HG03354 (cell line): ENCODE measurements around the gene PRR5.
A peak's percentile ranks its signal among the peaks of the same experiment; 100 is the strongest.
"Not testable (repeated sequence)": the region's sequence is repeated elsewhere in the genome, so short reads cannot be mapped to it uniquely, and the experiment has no call there.

Experiments used
- ATAC-seq: cut with Tn5 transposase; IDR thresholded peaks from one replicate; pipeline ENCODE4 v1.9.1; 2021; ENCODE audit warnings: mild to moderate bottlenecking; ENCODE audit not compliant: unreplicated experiment, poor library complexity, severe bottlenecking

The PRR5 gene

GRCh38 chr22:44701824-44702478 is at the start of gene PRR5:
Gene PRR5 (plus strand): TSS chr22:44702204. CDS start chr22:44702475, 271 bp downstream.
- ATAC-seq = peak; percentile 71

DNA sequence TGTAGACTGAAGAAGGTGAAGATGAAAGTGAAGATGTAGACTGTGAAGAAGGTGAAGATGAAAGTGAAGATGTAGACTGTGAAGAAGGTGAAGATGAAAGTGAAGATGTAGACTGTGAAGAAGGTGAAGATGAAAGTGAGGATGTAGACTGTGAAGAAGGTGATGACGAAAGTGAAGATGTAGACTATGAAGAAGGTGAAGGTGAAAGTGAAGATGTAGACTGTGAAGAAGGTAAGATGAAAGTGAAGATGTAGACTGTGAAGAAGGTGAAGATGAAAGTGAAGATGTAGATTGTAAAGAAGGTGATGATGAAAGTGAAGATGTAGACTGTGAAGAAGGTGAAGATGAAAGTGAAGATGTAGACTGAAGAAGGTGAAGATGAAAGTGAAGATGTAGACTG is 49.1 kb upstream of the PRR5 start:
- ATAC-seq = not testable (repeated sequence)

- ATAC-seq = no peak
Measured at GRCh38 chr22:44658311-44658953, 43.6 kb upstream of the PRR5 start.

DNA sequence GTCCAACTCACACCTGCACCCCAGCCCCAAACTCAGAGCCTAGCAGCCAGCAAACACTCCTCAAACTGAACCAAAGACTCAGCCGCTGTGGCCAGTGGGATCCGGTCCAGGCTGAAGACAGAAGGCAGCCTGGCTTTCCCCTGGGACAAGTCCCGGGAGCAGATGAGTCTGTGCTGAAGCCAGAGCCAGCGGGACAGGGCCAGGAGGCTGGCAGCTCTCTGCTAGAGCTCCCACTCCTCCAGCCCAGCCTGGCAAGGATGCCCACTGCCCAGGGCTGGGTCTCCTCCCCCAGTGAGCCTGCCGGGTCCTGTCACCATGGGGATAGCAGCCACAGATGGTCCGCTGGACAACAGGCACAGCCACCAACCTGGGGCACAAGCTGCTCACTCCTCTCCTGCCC is 42.9 kb upstream of the PRR5 start:
- ATAC-seq = no peak

DNA sequence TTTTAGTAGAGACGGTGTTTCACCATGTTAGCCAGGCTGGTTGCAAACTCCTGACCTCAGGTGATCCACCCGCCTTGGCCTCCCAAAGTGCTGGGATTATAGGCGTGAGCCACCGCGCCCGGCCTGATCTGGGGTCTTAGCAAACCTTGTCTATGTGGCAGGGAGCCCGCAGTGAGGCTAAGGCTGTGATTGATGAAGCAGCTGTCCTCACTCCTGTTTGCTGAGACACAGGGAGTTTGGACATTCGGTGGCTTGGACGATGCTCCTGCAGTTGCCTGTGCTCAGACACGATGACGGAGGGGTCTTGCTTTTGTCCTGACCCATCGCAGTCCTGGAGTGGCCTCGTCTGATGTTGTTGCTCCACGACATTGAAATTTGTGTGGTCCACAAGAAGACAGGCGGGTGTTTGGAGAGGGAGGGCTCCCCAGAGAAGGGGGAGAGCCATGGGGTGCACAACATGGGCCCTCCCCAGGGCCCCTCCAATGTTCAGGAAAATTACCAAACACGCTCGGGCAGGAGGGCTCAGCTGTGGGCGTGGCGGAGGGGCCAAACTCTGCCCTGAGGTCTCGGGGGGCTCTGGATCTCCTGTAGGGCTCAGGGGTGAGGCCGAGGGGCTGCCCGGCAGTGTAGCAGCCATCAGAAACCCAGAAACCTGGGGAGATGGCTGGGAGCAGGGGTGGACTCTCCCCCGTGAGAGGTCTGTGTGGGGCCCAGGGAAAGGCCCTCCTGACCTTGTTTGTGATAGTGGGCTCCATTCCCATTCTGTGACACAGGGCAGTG is 41.8 kb upstream of the PRR5 start:
- ATAC-seq = no peak

DNA sequence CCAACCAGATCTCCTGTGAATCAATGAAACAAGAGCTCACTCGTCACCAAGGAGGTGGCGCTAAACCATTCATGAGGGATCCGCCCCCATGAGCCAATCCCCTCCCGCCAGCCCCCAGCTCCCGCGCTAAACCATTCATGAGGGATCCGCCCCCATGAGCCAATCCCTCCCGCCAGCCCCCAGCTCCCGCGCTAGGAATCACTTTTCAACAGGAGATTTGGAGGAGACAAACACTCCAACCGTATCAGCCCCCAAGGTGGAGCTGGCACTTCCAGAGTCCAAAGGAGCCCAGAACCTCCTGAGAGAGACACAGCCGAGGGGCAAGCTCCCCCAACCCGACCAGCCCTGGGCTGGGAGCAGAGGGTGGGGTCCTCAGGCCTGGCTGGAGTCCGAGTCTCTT is 40.9 kb upstream of the PRR5 start:
- ATAC-seq = no peak

DNA sequence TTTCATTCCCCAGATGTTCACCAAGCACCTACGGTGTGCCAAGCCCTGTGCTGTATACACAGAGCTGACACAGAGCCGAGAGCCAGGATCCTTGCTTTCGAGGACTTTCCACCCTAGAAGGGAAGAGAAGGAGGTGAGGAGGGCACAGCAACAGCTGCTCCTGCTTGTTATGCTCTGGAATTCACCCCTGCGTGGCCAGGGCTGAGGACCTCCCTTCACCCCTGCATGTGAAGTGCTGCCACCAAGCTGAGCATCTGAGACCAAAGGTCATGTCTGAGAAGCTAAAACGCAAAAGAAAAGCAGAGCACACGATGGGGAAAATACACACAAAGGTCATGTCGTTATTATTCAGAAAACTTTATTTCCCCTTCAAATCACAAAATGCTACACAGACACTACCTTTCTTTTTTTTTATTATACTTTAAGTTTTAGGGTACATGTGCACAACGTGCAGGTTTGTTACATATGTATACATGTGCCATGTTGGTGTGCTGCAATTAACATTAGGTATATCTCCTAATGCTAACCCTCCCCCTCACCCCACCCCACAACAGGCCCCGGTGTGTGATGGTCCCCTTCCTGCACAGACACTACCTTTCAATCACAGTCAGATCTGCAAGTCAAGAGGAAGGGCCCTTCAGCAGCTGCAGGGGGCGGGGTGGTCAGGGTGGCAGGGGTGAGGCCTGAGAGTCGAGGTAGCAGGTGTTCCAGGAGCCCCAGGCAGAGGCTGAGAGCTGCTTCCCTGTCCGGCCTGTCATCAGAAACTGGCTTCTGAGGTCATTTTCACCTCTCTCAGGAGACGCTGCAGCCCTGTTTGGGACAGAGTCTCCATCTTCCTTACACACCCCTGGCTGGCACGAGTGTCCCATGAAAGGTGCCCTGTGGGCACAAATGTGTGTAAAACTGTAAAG is 40.1 kb upstream of the PRR5 start:
- ATAC-seq = no peak

- ATAC-seq = no peak
Measured at GRCh38 chr22:44663256-44663999, 38.6 kb upstream of the PRR5 start.

- ATAC-seq = no peak
Measured at GRCh38 chr22:44664149-44664548, 37.9 kb upstream of the PRR5 start.

GRCh38 chr22:44665115-44665514 is 36.9 kb upstream of the PRR5 start:
- no peak for ATAC-seq

GRCh38 chr22:44666207-44666585 is 35.8 kb upstream of the PRR5 start:
- no peak for ATAC-seq

DNA sequence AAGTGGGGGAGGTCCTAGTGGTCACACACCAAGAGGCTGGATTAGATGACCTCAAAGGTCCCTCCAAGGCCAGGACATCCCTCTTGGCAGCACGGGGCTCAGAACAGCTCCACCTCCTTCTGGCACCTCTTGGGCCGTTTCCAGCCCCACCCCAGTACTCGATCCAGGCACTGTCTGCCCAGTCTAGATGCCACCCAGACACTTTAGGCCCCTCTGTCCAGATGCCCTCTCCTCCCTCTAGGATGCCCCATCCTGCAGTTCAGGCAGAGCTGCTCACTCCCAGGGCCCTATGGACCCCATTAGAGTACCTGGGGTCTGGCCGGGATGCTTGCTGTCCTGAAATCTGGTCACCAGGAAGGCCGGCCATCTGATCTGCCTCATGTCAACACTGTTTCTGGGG is 34.7 kb upstream of the PRR5 start:
- ATAC-seq = no peak

DNA sequence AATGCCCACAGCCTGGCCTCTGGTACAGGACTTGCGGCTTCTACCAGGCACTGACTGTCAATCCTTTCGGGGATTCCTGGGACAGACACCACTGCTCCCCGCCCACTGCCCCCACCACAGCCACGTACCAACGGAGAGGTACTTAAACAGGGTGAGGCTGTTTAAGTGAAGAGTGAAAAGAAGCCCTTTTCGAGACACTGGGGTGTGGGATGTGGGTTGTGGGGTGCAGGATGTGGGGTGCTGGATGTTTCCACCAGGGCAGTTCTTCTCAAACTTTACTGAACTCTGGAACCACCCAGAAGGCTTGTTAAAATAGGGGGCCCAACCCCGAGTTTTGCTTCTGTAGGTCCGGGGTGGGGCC is 34.2 kb upstream of the PRR5 start:
- ATAC-seq = no peak

- ATAC-seq = no peak
Measured at GRCh38 chr22:44668190-44668885, 33.7 kb upstream of the PRR5 start.

- ATAC-seq = no peak
Measured at GRCh38 chr22:44668886-44669521, 33.0 kb upstream of the PRR5 start.

- ATAC-seq = no peak
Measured at GRCh38 chr22:44669561-44669976, 32.4 kb upstream of the PRR5 start.

GRCh38 chr22:44670220-44670988 is 31.6 kb upstream of the PRR5 start:
- ATAC-seq = no peak

- no peak for ATAC-seq
Measured at GRCh38 chr22:44671742-44672141, 30.3 kb upstream of the PRR5 start.
